SJCRH30 (cell line): ENCODE results near the gene MGA. TPM values are rescaled to one million over a fixed set of nuclear protein-coding genes. Genes with fewer than 3 reads are reported as not detected.
"Not testable (repeated sequence)": the region's sequence is repeated elsewhere in the genome, so short reads cannot be mapped to it uniquely, and the experiment has no call there.

Experiments used
- DNase-seq, 2 experiments: peaks; one replicate each; pipeline ENCODE4 v3.0.0-alpha.2; 2015 to 2020
- H3K27ac ChIP-seq: fragments of 250-450 bp; sonication (Bioruptor Pico); 2 replicates; pipeline ENCODE4 v1.5.1; 2020; ENCODE audit warnings: mild to moderate bottlenecking, moderate library complexity
- H3K27me3 ChIP-seq: fragments of 250-450 bp; sonication (Bioruptor Pico); 2 replicates; pipeline ENCODE4 v1.5.1; 2020; ENCODE audit warnings: mild to moderate bottlenecking, moderate library complexity
- H3K36me3 ChIP-seq: fragments of 250-450 bp; sonication (Bioruptor Pico); 2 replicates; pipeline ENCODE4 v1.5.1; 2020; ENCODE audit warnings: mild to moderate bottlenecking, moderate library complexity
- H3K4me1 ChIP-seq: fragments of 250-450 bp; sonication (Bioruptor Pico); 2 replicates; pipeline ENCODE4 v1.5.1; 2020; ENCODE audit warnings: mild to moderate bottlenecking, moderate library complexity
- H3K4me3 ChIP-seq: fragments of 250-450 bp; sonication (Bioruptor Pico); 2 replicates; pipeline ENCODE4 v1.5.1; 2020; ENCODE audit warnings: mild to moderate bottlenecking, moderate library complexity
- H3K9me3 ChIP-seq: fragments of 250-450 bp; sonication (Bioruptor Pico); replicated peaks from 2 replicates; pipeline ENCODE4 v1.5.1; 2020; ENCODE audit warnings: mild to moderate bottlenecking, moderate library complexity
- total RNA-seq: library from RNA; depleted of rRNA; stranded (reverse); fragments of >200 nt; shearing (Covaris generic); gene quantifications from 2 replicates; pipeline ENCODE4 v1.2.3, GENCODE V29; 2014

The MGA gene
- total RNA-seq, 1 experiment from 2014 or later, result 83.6 TPM

GRCh38 chr15:41714291-41714690 lies 54.1 kb downstream of the MGA start:
- H3K36me3 ChIP-seq, result peaks cover 47% of the 10 kb centered on the region
- H3K4me1 ChIP-seq, result no peaks in the 10 kb centered on the region

GRCh38 chr15:41716864-41717263 lies 56.7 kb downstream of the MGA start:
- Histone ChIP-seq H3K4me3 (no peak overlapping the region), H3K9me3 (no peaks in the 10 kb centered on the region), H3K27me3 (no peaks in the 10 kb centered on the region), H3K36me3 (peaks cover 24% of the 10 kb centered on the region), H3K27ac (no peak overlapping the region), H3K4me1 (no peaks in the 10 kb centered on the region)
- no peak for DNase-seq

More at GRCh38 chr15:41714291-41714690, 54.1 kb downstream of the MGA start:
- Histone ChIP-seq H3K4me3 (no peak overlapping the region), H3K9me3 (no peaks in the 10 kb centered on the region), H3K27me3 (no peaks in the 10 kb centered on the region), H3K27ac (no peak overlapping the region)
- no peak for DNase-seq

- no peak for DNase-seq
- Histone ChIP-seq H3K9me3 (no peaks in the 10 kb centered on the region), H3K27ac (no peak overlapping the region), H3K27me3 (no peaks in the 10 kb centered on the region), H3K4me1 (no peaks in the 10 kb centered on the region), H3K36me3 (peaks cover 24% of the 10 kb centered on the region), H3K4me3 (no peak overlapping the region)
Measured at GRCh38 chr15:41727143-41727542, 66.9 kb downstream of the MGA start.

GRCh38 chr15:41728061-41728460 lies 67.9 kb downstream of the MGA start:
- peaks cover 24% of the 10 kb centered on the region for H3K36me3 ChIP-seq
- not testable (repeated sequence) for H3K27me3 ChIP-seq, H3K9me3 ChIP-seq, DNase-seq, H3K27ac ChIP-seq, H3K4me3 ChIP-seq, H3K4me1 ChIP-seq

- H3K4me3 ChIP-seq, result no peak overlapping the region
- H3K27me3 ChIP-seq, result no peaks in the 10 kb centered on the region
- H3K27ac ChIP-seq, result no peak overlapping the region
- no peaks in the 10 kb centered on the region for H3K9me3 ChIP-seq
- H3K36me3 ChIP-seq, result peaks cover 31% of the 10 kb centered on the region
- no peaks in the 10 kb centered on the region for H3K4me1 ChIP-seq
- no peak for DNase-seq
Measured at GRCh38 chr15:41730543-41730942, 70.3 kb downstream of the MGA start.

- H3K36me3 ChIP-seq, result peaks cover 40% of the 10 kb centered on the region
- DNase-seq, result no peak
- H3K9me3 ChIP-seq, result no peaks in the 10 kb centered on the region
- H3K4me1 ChIP-seq, result no peaks in the 10 kb centered on the region
- H3K27me3 ChIP-seq, result no peaks in the 10 kb centered on the region
- H3K27ac ChIP-seq, result no peak overlapping the region
- no peak overlapping the region for H3K4me3 ChIP-seq
Measured at GRCh38 chr15:41732483-41732882, 72.3 kb downstream of the MGA start.

- H3K36me3 ChIP-seq, result peaks cover 43% of the 10 kb centered on the region
- no peak for DNase-seq
- H3K4me1 ChIP-seq, result no peaks in the 10 kb centered on the region
- H3K27ac ChIP-seq, result no peak overlapping the region
- H3K9me3 ChIP-seq, result no peaks in the 10 kb centered on the region
- no peak overlapping the region for H3K4me3 ChIP-seq
- H3K27me3 ChIP-seq, result no peaks in the 10 kb centered on the region
Measured at GRCh38 chr15:41734079-41734478, 73.9 kb downstream of the MGA start.

GRCh38 chr15:41735046-41735445 lies 74.8 kb downstream of the MGA start:
- no peak for DNase-seq
- H3K27me3 ChIP-seq, result no peaks in the 10 kb centered on the region
- H3K9me3 ChIP-seq, result no peaks in the 10 kb centered on the region
- H3K4me1 ChIP-seq, result no peaks in the 10 kb centered on the region
- no peak overlapping the region for H3K4me3 ChIP-seq
- H3K27ac ChIP-seq, result no peak overlapping the region
- peaks cover 43% of the 10 kb centered on the region for H3K36me3 ChIP-seq

- not testable (repeated sequence) for H3K27ac ChIP-seq, H3K4me1 ChIP-seq, H3K9me3 ChIP-seq, H3K27me3 ChIP-seq, DNase-seq, H3K4me3 ChIP-seq
- H3K36me3 ChIP-seq, result peaks cover 41% of the 10 kb centered on the region
Measured at GRCh38 chr15:41735492-41735891, 75.3 kb downstream of the MGA start.

- H3K27ac ChIP-seq, result no peak overlapping the region
- no peak for DNase-seq
Measured at GRCh38 chr15:41746802-41747201, 86.6 kb downstream of the MGA start.

GRCh38 chr15:41756198-41756597 lies 96.0 kb downstream of the MGA start:
- no peak for DNase-seq

More at GRCh38 chr15:41746802-41747201, 86.6 kb downstream of the MGA start:
- no peaks in the 10 kb centered on the region; the same call in 1 of the 2 replicates for H3K4me1 ChIP-seq
- H3K27me3 ChIP-seq, result no peaks in the 10 kb centered on the region
- no peaks in the 10 kb centered on the region for H3K9me3 ChIP-seq
- H3K4me3 ChIP-seq, result no peak overlapping the region
- H3K36me3 ChIP-seq, result peaks cover 29% of the 10 kb centered on the region

GRCh38 chr15:41772720-41773331 lies 112.6 kb downstream of the MGA start:
- H3K36me3 ChIP-seq, result no peaks in the 10 kb centered on the region; the same call in 1 of the 2 replicates
- no peaks in the 10 kb centered on the region for H3K27me3 ChIP-seq
- no peak overlapping the region for H3K27ac ChIP-seq
- peaks cover 19% of the 10 kb centered on the region for H3K4me1 ChIP-seq
- peak; percentile 56 to 83 for DNase-seq
- no peaks in the 10 kb centered on the region for H3K9me3 ChIP-seq
- H3K4me3 ChIP-seq, result no peak overlapping the region

More at GRCh38 chr15:41756198-41756597, 96.0 kb downstream of the MGA start:
- H3K27ac ChIP-seq, result no peak overlapping the region
- peaks cover 49% of the 10 kb centered on the region for H3K36me3 ChIP-seq
- H3K4me1 ChIP-seq, result no peaks in the 10 kb centered on the region
- H3K27me3 ChIP-seq, result no peaks in the 10 kb centered on the region
- H3K4me3 ChIP-seq, result no peak overlapping the region
- no peaks in the 10 kb centered on the region for H3K9me3 ChIP-seq

GRCh38 chr15:41773332-41773728 lies 113.1 kb downstream of the MGA start:
- H3K36me3 ChIP-seq, result no peaks in the 10 kb centered on the region; the same call in 1 of the 2 replicates
- no peaks in the 10 kb centered on the region for H3K27me3 ChIP-seq
- H3K27ac ChIP-seq, result peak overlapping the region; percentile 28; the same call in 1 of the 2 replicates
- no peaks in the 10 kb centered on the region for H3K9me3 ChIP-seq
- DNase-seq, result no peak
- H3K4me1 ChIP-seq, result peaks cover 19% of the 10 kb centered on the region
- peak overlapping the region; percentile 64 for H3K4me3 ChIP-seq

GRCh38 chr15:41773729-41774061 lies 113.5 kb downstream of the MGA start:
- Histone ChIP-seq H3K27ac (peak overlapping the region; percentile 28; the same call in 1 of the 2 replicates), H3K9me3 (no peaks in the 10 kb centered on the region), H3K4me1 (peaks cover 19% of the 10 kb centered on the region), H3K36me3 (no peaks in the 10 kb centered on the region), H3K4me3 (peak overlapping the region; percentile 64), H3K27me3 (no peaks in the 10 kb centered on the region)
- no peak for DNase-seq

GRCh38 chr15:41774062-41774881 lies 114.1 kb downstream of the MGA start, which contains the start of gene MAPKBP1:
MAPKBP1 (plus strand) TSS chr15:41774484; CDS start chr15:41775276, 792 bp downstream.
- H3K27ac ChIP-seq, result peak within 1 kb of the TSS; percentile 28
- no peaks in the 10 kb centered on the region for H3K36me3 ChIP-seq
- H3K4me3 ChIP-seq, result peak within 1 kb of the TSS; percentile 64
- peak; percentile 98 to 99 for DNase-seq
- H3K27me3 ChIP-seq, result no peaks in the 10 kb centered on the region
- H3K9me3 ChIP-seq, result no peaks in the 10 kb centered on the region
- H3K4me1 ChIP-seq, result peaks cover 24% of the 10 kb centered on the region
